Endodermal cell (in vitro differentiated cells): Measurements from ENCODE around the gene PPP2R2C. TPM values are rescaled to one million over a fixed set of nuclear protein-coding genes. Genes with fewer than 3 reads are reported as not detected.

Source experiments
- DNase-seq: peaks from one replicate; pipeline ENCODE4 v3.0.0-alpha.2; 2017
- H3K27ac ChIP-seq: 2 replicates; pipeline ENCODE4 v1.5.1; 2013; ENCODE audit warnings: mild to moderate bottlenecking, low read depth, low read length, moderate library complexity
- H3K27me3 ChIP-seq: 2 replicates; pipeline ENCODE4 v1.6.1; 2013; ENCODE audit warnings: mild to moderate bottlenecking, low read length, moderate library complexity; ENCODE audit not compliant: insufficient read depth, control insufficient read depth, poor library complexity, severe bottlenecking
- H3K36me3 ChIP-seq: 2 replicates; pipeline ENCODE4 v1.7.0; 2013; ENCODE audit warnings: mild to moderate bottlenecking, low read length, moderate library complexity; ENCODE audit not compliant: control insufficient read depth, insufficient read depth
- H3K4me1 ChIP-seq: one replicate; pipeline ENCODE4 v1.7.0; 2013; ENCODE audit warnings: low read length; ENCODE audit not compliant: control insufficient read depth, insufficient read depth
- H3K4me3 ChIP-seq: 2 replicates; pipeline ENCODE4 v1.5.1; 2013; ENCODE audit warnings: mild to moderate bottlenecking, low read length, moderate library complexity
- H3K9ac ChIP-seq: 2 replicates; pipeline ENCODE4 v1.6.1; 2013; ENCODE audit warnings: mild to moderate bottlenecking, low read length, moderate library complexity; ENCODE audit not compliant: poor library complexity, severe bottlenecking; ENCODE audit errors: extremely low read depth
- H3K9me3 ChIP-seq: 2 replicates; pipeline ENCODE4 v1.6.1; 2013; ENCODE audit warnings: mild to moderate bottlenecking, low read length, moderate library complexity; ENCODE audit not compliant: control insufficient read depth
- H3K27ac Mint-ChIP-seq: 2 replicates; pipeline ENCODE4 v1.8.0; 2020; ENCODE audit warnings: mixed read lengths
- H3K27me3 Mint-ChIP-seq: 2 replicates; pipeline ENCODE4 v1.8.0; 2021; ENCODE audit warnings: mild to moderate bottlenecking, mixed read lengths; ENCODE audit not compliant: insufficient read depth
- H3K36me3 Mint-ChIP-seq: 2 replicates; pipeline ENCODE4 v1.8.0; 2020; ENCODE audit warnings: low read depth, mixed read lengths
- H3K4me1 Mint-ChIP-seq: 2 replicates; pipeline ENCODE4 v1.8.0; 2020; ENCODE audit warnings: mixed read lengths
- H3K4me3 Mint-ChIP-seq: 2 replicates; pipeline ENCODE4 v1.8.0; 2020; ENCODE audit warnings: mild to moderate bottlenecking, moderate library complexity, mixed read lengths
- H3K9me3 Mint-ChIP-seq: 2 replicates; pipeline ENCODE4 v1.8.0; 2020; ENCODE audit warnings: mild to moderate bottlenecking, mixed read lengths
- WGBS, 2 experiments: methylation state at CpG; one replicate each; pipeline versions ENCODE4 v1.1.5 to v1.1.7; 2013; ENCODE audit warnings: missing lambda C conversion rate in 2 of 2, mixed read lengths in 1 of 2; ENCODE audit not compliant: insufficient coverage in 1 of 2, insufficient read length in 1 of 2; 5-methylcytosine and 5-hydroxymethylcytosine counted together
- total RNA-seq, 2 donors: library from RNA; stranded (reverse); fragmentation: NEBNext Ultra II Directional in 1 of 2; extraction: Animal tissue kit (Norgen Biotek cat#: 25700) in 1 of 2; gene quantifications; 2 replicates in 1 of 2; 3 replicates in 1 of 2; pipeline ENCODE4 v1.2.1, GENCODE V29; 2021
- TF ChIP-seq, protein P1 (sequence below): fragments of 200-600 bp; sonication (generic); conservative IDR thresholded peaks from 2 replicates; pipeline ENCODE4 v1.5.0; 2021; ENCODE audit warnings: antibody characterized with exemption, mild to moderate bottlenecking

The PPP2R2C gene
- total RNA-seq, 2 donors from 2014 or later, result 4.4 to 19.2 TPM

DNA sequence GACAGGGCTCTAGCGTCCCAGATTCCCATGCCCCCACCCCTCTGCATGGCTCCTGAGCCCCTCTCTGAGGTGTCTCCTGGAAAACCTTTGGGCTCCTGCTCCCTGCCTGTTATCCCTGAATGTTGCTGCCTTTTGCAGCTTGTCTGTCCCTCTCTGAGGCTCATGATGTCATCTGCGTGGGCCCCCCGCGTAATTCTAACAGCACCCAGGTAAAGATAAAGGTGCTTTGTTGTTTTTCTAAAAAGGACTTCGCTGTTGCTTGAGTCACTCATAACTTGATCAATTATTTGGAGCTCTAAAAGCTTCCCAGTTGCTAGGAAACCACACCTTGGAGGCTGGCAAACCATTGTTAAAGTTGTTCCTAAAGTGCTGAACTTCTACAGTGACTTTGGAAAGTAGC lies 166.1 kb downstream of the PPP2R2C start:
- TF ChIP-seq, protein P1, sequence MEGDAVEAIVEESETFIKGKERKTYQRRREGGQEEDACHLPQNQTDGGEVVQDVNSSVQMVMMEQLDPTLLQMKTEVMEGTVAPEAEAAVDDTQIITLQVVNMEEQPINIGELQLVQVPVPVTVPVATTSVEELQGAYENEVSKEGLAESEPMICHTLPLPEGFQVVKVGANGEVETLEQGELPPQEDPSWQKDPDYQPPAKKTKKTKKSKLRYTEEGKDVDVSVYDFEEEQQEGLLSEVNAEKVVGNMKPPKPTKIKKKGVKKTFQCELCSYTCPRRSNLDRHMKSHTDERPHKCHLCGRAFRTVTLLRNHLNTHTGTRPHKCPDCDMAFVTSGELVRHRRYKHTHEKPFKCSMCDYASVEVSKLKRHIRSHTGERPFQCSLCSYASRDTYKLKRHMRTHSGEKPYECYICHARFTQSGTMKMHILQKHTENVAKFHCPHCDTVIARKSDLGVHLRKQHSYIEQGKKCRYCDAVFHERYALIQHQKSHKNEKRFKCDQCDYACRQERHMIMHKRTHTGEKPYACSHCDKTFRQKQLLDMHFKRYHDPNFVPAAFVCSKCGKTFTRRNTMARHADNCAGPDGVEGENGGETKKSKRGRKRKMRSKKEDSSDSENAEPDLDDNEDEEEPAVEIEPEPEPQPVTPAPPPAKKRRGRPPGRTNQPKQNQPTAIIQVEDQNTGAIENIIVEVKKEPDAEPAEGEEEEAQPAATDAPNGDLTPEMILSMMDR, result no peak
- Histone ChIP-seq H3K4me3 (no peak overlapping the region), H3K36me3 (peaks cover 8% of the 10 kb centered on the region), H3K9ac (no peak overlapping the region), H3K27ac (no peak overlapping the region), H3K4me1 (no peaks in the 10 kb centered on the region), H3K27me3 (peaks cover 11% of the 10 kb centered on the region), H3K9me3 (no peaks in the 10 kb centered on the region)
- no peak for DNase-seq
- Mint-ChIP-seq H3K4me3 (no peak overlapping the region), H3K4me1 (no peaks in the 10 kb centered on the region), H3K27me3 (peaks cover 33% of the 10 kb centered on the region), H3K9me3 (peaks cover 12% of the 10 kb centered on the region), H3K27ac (no peak overlapping the region), H3K36me3 (peaks cover 17% of the 10 kb centered on the region)
- WGBS, 2 experiments, result 91 to 92% methylated on average over 5 of the region's 5 CpGs

DNA sequence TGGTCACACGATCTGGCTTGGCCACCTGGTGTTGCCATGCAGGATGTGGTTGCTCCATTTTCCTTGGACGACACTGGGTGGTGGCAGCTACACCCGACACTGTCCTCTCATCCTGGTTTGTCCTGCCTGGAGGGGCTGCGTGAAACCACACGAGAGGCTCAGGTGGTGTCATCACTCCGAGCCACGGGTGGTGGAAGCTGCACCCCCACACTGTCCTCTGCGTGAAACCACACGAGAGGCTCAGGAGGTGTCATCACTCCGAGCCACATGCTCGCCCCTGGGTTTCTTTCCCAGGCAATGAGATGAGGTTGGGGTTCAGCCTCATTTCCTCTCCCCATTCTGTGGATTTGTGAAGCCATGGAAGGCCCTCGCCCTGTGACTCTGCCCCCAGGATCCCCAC lies 168.5 kb downstream of the PPP2R2C start:
- WGBS, 2 experiments, result 94 to 96% methylated on average over 10 to 12 of the region's 12 CpGs
- no peak overlapping the region for H3K4me3 ChIP-seq
- Mint-ChIP-seq H3K27ac (no peak overlapping the region), H3K36me3 (peaks cover 26% of the 10 kb centered on the region), H3K9me3 (peaks cover 5% of the 10 kb centered on the region), H3K27me3 (peaks cover 15% of the 10 kb centered on the region), H3K4me1 (no peaks in the 10 kb centered on the region), H3K4me3 (no peak overlapping the region)
- H3K27me3 ChIP-seq, result no peaks in the 10 kb centered on the region
- TF ChIP-seq, protein P1, result no peak
- H3K36me3 ChIP-seq, result peaks cover 8% of the 10 kb centered on the region
- H3K4me1 ChIP-seq, result no peaks in the 10 kb centered on the region
- H3K9me3 ChIP-seq, result no peaks in the 10 kb centered on the region
- H3K9ac ChIP-seq, result no peak overlapping the region
- no peak overlapping the region for H3K27ac ChIP-seq
- DNase-seq, result no peak

DNA sequence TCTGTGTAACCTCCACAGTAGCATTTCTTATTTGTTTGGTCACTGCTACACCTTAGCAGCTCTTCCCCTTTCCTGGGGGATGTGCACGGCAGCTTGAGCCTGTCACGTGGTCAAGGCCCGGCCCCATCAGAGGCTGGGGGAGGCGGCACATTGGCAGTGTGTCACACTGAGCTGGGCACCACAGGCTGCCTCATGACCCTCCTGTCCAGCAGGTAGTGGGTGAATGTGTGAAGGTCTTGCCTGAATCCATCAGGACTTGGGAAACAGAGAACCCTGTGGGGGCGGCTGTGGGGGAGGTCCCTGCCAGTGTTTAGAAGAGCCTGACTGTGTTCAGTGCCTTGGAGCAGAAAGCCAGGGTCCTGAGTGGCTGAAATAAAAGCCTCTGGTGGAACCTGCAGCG lies 169.5 kb downstream of the PPP2R2C start:
- no peaks in the 10 kb centered on the region for H3K9me3 Mint-ChIP-seq
- no peak overlapping the region for H3K27ac ChIP-seq

More for the DNA sequence above, 169.5 kb downstream of the PPP2R2C start:
- H3K4me1 ChIP-seq, result no peaks in the 10 kb centered on the region
- Mint-ChIP-seq H3K36me3 (peaks cover 26% of the 10 kb centered on the region), H3K4me1 (no peaks in the 10 kb centered on the region), H3K27ac (no peak overlapping the region), H3K27me3 (peaks cover 9% of the 10 kb centered on the region), H3K4me3 (no peak overlapping the region)
- H3K9me3 ChIP-seq, result no peaks in the 10 kb centered on the region
- no peak overlapping the region for H3K9ac ChIP-seq
- WGBS, 2 experiments, result 83 to 85% methylated on average over 2 to 6 of the region's 6 CpGs
- no peaks in the 10 kb centered on the region for H3K27me3 ChIP-seq
- peaks cover 8% of the 10 kb centered on the region for H3K36me3 ChIP-seq
- no peak for DNase-seq
- H3K4me3 ChIP-seq, result no peak overlapping the region
- TF ChIP-seq, protein P1, result no peak
